ENCODE data around the gene CDC26.
"Not testable (repeated sequence)": the region's sequence is repeated elsewhere in the genome, so short reads cannot be mapped to it uniquely, and the experiment has no call there.

Gene CDC26

DNA sequence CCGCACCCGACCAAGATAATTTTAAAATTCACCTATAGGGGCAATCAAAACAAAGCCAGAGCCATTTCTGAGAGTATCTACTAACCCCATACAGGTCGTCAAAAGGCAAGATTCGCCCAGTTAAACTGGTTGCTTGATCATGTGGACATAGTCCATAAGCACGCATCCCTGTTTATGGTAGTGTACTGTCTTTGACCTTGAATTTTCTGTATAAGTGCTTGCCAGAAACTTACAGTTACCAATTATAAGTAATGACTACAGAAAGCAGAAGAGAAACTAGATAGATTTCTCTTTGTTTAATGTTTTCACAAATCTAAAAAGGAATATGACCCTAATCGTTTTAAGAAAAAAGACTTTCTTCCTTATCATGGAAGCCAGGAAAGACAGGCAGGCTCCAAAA is 28.4 kb downstream of the CDC26 start:
- DNase-seq (ENCODE audit: low read depth in 1 of 2, low spot score in 1 of 2): no peak
- TF ChIP-seq JUND (IDR thresholded peaks at IDR 0.05; ENCODE audit: low read depth): no peak
- in situ Hi-C loops (cut with HindIII; ENCODE audit: low pct_unique_long_range_greater_than_20kb, low sequenced_read_pairs): no loop called here

- TF ChIP-seq JUND (IDR thresholded peaks at IDR 0.05; ENCODE audit: low read depth): no peak
- in situ Hi-C loops (cut with HindIII; ENCODE audit: low pct_unique_long_range_greater_than_20kb, low sequenced_read_pairs): no loop called here
- no peak for DNase-seq (ENCODE audit: low read depth in 1 of 2, low spot score in 1 of 2)
Measured at GRCh38 chr9:113245894-113246293, 29.5 kb downstream of the CDC26 start.

GRCh38 chr9:113244556-113244955 is 30.8 kb downstream of the CDC26 start:
- DNase-seq (ENCODE audit: low read depth in 1 of 2, low spot score in 1 of 2): no peak
- TF ChIP-seq JUND (IDR thresholded peaks at IDR 0.05; ENCODE audit: low read depth): no peak

DNA sequence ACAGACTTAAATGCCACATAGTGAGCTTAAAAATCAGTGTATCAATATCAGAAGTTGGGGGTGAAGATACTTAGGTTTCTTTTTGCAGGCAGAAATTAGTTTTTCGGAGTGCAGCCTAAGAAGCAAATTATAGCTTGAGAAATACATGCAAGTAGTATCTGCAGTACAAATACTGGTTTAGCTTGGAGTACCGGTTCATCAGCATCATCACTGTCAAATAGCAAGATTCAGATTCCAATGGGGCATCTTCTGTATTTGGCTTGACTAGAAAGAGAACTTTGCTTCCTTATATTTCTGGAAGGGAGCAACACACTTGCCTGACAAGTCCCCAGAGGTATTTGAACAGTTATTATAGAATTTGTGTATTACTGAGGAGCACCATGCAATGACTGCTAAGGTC is 34.2 kb downstream of the CDC26 start:
- TF ChIP-seq JUND (IDR thresholded peaks at IDR 0.05; ENCODE audit: low read depth): no peak
- in situ Hi-C loops (cut with HindIII; ENCODE audit: low pct_unique_long_range_greater_than_20kb, low sequenced_read_pairs): no loop called here
- DNase-seq (ENCODE audit: low read depth in 1 of 2, low spot score in 1 of 2): peak in 1 of 2 experiments; percentile 69

More at GRCh38 chr9:113244556-113244955, 30.8 kb downstream of the CDC26 start:
- in situ Hi-C loops (cut with HindIII; ENCODE audit: low pct_unique_long_range_greater_than_20kb, low sequenced_read_pairs): no loop called here

GRCh38 chr9:113238859-113239232 is 36.5 kb downstream of the CDC26 start:
- in situ Hi-C loops (cut with HindIII; ENCODE audit: low pct_unique_long_range_greater_than_20kb, low sequenced_read_pairs): no loop called here
- TF ChIP-seq JUND (IDR thresholded peaks at IDR 0.05; ENCODE audit: low read depth): no peak

GRCh38 chr9:113238202-113238858 is 37.0 kb downstream of the CDC26 start:
- in situ Hi-C loops (cut with HindIII; ENCODE audit: low pct_unique_long_range_greater_than_20kb, low sequenced_read_pairs): no loop called here
- TF ChIP-seq JUND (IDR thresholded peaks at IDR 0.05; ENCODE audit: low read depth): no peak
- no peak for DNase-seq (ENCODE audit: low read depth in 1 of 2, low spot score in 1 of 2)

More at GRCh38 chr9:113238859-113239232, 36.5 kb downstream of the CDC26 start:
- no peak for DNase-seq (ENCODE audit: low read depth in 1 of 2, low spot score in 1 of 2)

GRCh38 chr9:113237026-113237425 is 38.3 kb downstream of the CDC26 start:
- in situ Hi-C loops (cut with HindIII; ENCODE audit: low pct_unique_long_range_greater_than_20kb, low sequenced_read_pairs): no loop called here
- no peak for DNase-seq (ENCODE audit: low read depth in 1 of 2, low spot score in 1 of 2)
- no peak for TF ChIP-seq JUND (IDR thresholded peaks at IDR 0.05; ENCODE audit: low read depth)

GRCh38 chr9:113235701-113236255 is 39.6 kb downstream of the CDC26 start:
- DNase-seq (ENCODE audit: low read depth in 1 of 2, low spot score in 1 of 2); in situ Hi-C loops (cut with HindIII; ENCODE audit: low pct_unique_long_range_greater_than_20kb, low sequenced_read_pairs): not testable (repeated sequence)

DNA sequence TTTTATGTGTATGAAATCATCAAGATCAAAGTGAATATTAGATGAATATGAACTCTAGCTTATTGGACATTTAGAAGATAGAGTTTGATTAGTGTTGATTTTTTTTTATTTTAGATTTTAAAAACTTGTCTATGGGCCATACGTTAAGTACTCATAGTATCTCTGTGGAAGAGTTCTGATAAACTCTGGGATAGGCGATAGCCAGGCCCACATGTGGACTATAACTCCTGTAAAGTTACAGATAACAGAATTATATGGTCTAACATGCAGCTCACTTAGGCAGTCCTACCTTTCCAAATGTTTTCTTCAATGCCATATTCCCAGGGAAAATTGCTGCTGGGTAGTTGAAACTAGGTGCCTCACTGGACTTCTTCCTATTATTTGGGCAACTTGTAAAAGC is 43.7 kb downstream of the CDC26 start:
- DNase-seq (ENCODE audit: low read depth in 1 of 2, low spot score in 1 of 2): no peak
- no peak for TF ChIP-seq JUND (IDR thresholded peaks at IDR 0.05; ENCODE audit: low read depth)
- in situ Hi-C loops (cut with HindIII; ENCODE audit: low pct_unique_long_range_greater_than_20kb, low sequenced_read_pairs): no loop called here

GRCh38 chr9:113228130-113228665 is 47.2 kb downstream of the CDC26 start:
- in situ Hi-C loops (cut with HindIII; ENCODE audit: low pct_unique_long_range_greater_than_20kb, low sequenced_read_pairs): no loop called here
- no peak for TF ChIP-seq JUND (IDR thresholded peaks at IDR 0.05; ENCODE audit: low read depth)
- no peak for DNase-seq (ENCODE audit: low read depth in 1 of 2, low spot score in 1 of 2)

DNA sequence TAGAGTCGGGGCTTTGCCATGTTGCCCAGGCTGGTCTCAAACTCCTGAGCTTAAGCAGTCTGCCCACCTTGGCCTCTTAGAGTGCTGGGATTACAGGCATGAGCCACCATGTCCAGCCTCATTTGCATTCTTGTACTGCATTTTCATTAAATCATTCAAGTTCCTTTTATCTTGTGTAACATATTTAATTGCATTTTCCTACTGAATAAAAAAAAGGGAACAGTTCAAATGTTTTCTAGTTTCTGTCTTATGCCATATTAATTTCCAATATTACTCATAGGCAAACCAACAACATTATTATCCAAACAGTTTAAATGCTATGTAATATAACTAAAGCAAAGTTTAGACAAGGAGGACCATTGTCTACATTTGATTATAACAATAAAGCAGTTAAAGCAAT is 47.9 kb downstream of the CDC26 start:
- DNase-seq (ENCODE audit: low read depth in 1 of 2, low spot score in 1 of 2): no peak
- in situ Hi-C loops (cut with HindIII; ENCODE audit: low pct_unique_long_range_greater_than_20kb, low sequenced_read_pairs): no loop called here
- no peak for TF ChIP-seq JUND (IDR thresholded peaks at IDR 0.05; ENCODE audit: low read depth)

GRCh38 chr9:113223963-113224362 is 51.4 kb downstream of the CDC26 start:
- no peak for DNase-seq (ENCODE audit: low read depth in 1 of 2, low spot score in 1 of 2)
- no peak for TF ChIP-seq JUND (IDR thresholded peaks at IDR 0.05; ENCODE audit: low read depth)
- in situ Hi-C loops (cut with HindIII; ENCODE audit: low pct_unique_long_range_greater_than_20kb, low sequenced_read_pairs): no loop called here

DNA sequence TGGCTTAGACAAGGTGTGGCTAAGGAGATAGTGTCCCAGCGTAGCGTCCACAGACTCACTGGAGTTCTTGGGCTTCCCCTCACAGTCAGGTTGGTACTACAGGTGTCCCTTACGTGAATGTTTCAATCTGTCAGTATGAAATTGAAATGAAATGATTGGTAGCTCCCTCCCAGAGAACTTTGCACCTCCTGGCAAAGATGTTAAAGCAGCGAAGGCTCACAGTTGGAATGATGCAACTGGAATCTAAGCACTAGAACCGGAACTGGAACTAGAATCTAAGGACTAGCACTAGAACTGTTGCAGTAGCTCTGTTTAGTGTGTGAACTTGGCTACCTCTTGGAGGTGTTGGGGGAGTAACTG is 52.9 kb downstream of the CDC26 start:
- TF ChIP-seq JUND (IDR thresholded peaks at IDR 0.05; ENCODE audit: low read depth): no peak
- DNase-seq (ENCODE audit: low read depth in 1 of 2, low spot score in 1 of 2): peak in 1 of 2 experiments; percentile 41
- in situ Hi-C loops (cut with HindIII; ENCODE audit: low pct_unique_long_range_greater_than_20kb, low sequenced_read_pairs): no loop called here
